ENCODE data around the gene FOXL2NB.
A peak's percentile ranks its signal among the peaks of the same experiment; 100 is the strongest.

FOXL2NB gene

DNA sequence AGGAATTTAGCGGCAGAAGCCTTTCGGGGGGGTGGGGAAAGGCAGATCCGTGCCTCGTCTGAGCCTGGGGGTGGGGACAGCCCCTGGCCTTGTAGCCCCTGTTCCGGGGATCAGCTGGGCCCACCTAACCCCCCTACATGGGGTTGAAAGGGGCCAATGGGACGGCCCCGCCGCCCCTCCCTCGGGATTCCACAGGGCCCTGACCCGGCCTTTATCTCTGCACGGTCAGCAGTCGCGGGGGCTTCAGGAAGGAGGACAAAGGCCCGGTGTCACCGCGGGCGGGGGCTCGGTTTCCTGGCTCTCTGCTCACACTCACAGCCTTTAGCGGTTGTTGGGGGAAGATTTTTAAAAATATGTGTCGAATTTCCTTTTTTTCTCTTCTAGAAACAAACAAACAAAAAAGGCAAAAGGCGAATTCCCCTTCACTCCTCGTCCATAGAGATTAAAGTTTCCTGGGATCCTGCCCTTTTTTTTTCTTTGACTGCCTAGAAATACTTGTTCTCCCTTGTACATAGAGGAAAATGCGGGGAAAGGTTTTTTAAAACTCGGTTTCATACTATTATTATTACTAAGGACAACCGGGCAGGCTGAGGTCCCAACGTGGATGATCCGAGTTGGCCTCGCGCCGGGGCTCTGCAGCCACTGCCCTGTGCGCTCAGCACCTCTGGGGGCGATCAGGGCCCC is 8.0 kb upstream of the FOXL2NB start:
- DNase-seq (ENCODE audit: extremely low read depth, low read depth): no peak
- no peak for TF ChIP-seq CTCF (IDR thresholded peaks at IDR 0.05; ENCODE audit: low read depth, low read length)

GRCh38 chr3:138939561-138940241 is 7.3 kb upstream of the FOXL2NB start:
- no peak for DNase-seq (ENCODE audit: extremely low read depth, low read depth)
- TF ChIP-seq CTCF (IDR thresholded peaks at IDR 0.05; ENCODE audit: low read depth, low read length): no peak

DNA sequence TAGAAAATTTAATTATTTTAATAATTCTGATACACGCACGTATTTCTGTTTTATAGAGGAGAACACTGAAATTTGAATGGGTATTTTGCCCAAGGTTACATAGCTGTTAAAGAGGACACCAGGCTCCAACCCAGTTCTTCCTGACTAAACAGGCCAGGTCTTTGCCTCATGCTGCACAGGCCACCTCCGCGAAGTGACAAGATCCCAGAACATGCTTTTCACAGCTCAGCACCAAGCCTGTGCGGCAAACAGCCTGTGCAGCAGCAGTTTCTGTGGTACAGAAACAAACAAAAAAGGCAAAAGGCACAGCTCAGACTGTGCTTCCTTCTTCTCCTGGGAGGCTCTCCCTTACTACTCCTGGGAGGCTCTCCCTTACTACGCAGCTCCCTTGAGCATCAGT is 6.6 kb upstream of the FOXL2NB start:
- no peak for TF ChIP-seq CTCF (IDR thresholded peaks at IDR 0.05; ENCODE audit: low read depth, low read length)
- DNase-seq (ENCODE audit: extremely low read depth, low read depth): no peak

GRCh38 chr3:138941259-138941885 is 5.6 kb upstream of the FOXL2NB start:
- TF ChIP-seq CTCF (IDR thresholded peaks at IDR 0.05; ENCODE audit: low read depth, low read length): peak; percentile 39
- no peak for DNase-seq (ENCODE audit: extremely low read depth, low read depth)

GRCh38 chr3:138942271-138942670 is 4.7 kb upstream of the FOXL2NB start:
- DNase-seq (ENCODE audit: extremely low read depth, low read depth): no peak
- TF ChIP-seq CTCF (IDR thresholded peaks at IDR 0.05; ENCODE audit: low read depth, low read length): no peak

GRCh38 chr3:138942861-138943623 is 4.0 kb upstream of the FOXL2NB start:
- no peak for DNase-seq (ENCODE audit: extremely low read depth, low read depth)

More at GRCh38 chr3:138942861-138943623, 4.0 kb upstream of the FOXL2NB start:
- TF ChIP-seq CTCF (IDR thresholded peaks at IDR 0.05; ENCODE audit: low read depth, low read length): no peak
